Measurements from ENCODE around the gene CDK15.

DNA sequence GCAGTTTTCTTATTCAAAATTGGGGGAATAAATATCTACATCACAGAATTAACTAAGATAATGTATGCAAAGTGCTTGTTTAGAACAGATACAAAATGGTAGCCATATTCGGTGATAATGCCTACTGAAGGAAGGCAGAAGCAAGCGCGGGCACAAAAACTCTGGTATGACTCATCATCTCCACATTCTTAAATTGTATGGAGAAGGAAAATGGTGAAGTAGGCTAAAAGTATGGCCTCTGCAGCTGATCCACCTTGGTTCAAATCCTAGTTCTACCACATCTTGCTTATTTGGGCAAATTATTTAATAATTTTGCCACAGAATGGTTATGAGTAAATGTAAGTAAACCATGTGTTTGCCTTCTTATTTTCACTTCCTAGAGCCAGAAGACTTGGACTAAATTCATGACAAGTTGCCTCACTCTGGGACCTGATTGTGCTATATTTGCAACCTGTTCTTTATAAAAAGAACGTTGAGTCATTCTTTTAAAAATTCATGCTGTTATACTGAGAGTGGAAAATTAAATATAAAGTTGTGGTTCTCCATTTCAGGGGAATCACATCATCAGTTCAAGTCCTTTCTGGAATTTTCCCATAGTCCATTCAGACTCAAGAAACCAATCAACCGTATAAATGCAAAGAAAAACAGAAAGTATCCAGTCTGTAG lies 9.0 kb upstream of the CDK15 start:
- TF ChIP-seq CTCF (IDR thresholded peaks at IDR 0.05 in 8 of 11, conservative IDR thresholded peaks at IDR 0.05 in 3 of 11) (no peak), POLR2A (IDR thresholded peaks at IDR 0.05) (no peak)
